ENCODE data around the gene DUSP1.
"Not testable (repeated sequence)": the region's sequence is repeated elsewhere in the genome, so short reads cannot be mapped to it uniquely, and the experiment has no call there.

DUSP1 gene, protein sequence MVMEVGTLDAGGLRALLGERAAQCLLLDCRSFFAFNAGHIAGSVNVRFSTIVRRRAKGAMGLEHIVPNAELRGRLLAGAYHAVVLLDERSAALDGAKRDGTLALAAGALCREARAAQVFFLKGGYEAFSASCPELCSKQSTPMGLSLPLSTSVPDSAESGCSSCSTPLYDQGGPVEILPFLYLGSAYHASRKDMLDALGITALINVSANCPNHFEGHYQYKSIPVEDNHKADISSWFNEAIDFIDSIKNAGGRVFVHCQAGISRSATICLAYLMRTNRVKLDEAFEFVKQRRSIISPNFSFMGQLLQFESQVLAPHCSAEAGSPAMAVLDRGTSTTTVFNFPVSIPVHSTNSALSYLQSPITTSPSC

GRCh38 chr5:172770675-172771438, at the start of gene DUSP1:
DUSP1 (minus strand) TSS chr5:172771195; CDS start chr5:172770952, 243 bp downstream.
- peak; percentile 58 for DNase-seq

GRCh38 chr5:172820046-172820767, 49.2 kb upstream of the DUSP1 start:
- DNase-seq, result no peak

DNA sequence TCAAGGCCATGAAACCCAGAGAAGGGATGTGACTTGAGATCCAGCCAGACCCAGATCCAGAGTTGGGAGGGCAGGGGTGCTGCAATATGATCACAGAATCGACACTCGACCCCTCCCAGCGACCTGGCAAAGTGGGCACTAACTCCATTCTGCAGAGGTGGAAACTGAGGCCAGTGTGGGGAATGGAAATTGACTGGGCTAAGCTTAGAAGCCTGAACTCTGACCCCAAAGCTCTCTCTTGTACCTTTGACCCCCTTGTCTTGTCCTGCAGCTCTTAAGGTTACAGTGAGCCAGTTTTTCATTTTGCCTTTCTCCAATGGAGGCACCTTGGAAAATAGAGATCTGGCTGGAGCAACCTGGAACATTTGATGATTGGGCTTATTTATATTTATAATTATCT, 48.6 kb upstream of the DUSP1 start:
- no peak for DNase-seq

DNA sequence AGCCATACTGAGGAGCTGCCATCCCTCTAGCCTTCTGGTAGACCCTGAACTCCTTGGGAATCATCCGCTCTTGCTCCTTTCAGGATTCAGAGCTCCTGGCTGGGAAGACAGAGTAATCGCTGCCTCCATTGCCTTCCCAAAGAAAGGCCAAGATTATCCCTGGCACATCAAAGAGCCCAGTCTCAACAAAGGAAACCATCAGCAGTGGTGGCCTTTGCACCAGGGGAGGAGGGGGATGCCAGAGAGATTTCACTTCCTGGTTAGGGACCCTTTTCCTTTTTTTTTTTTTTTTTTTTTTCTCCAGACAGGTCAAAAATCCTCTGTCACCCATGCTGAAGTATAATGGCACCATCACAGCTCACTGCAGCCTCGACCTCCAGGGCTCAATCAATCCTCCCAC, 47.1 kb upstream of the DUSP1 start:
- no peak for DNase-seq

GRCh38 chr5:172817664-172818063, 46.7 kb upstream of the DUSP1 start:
- no peak for DNase-seq

GRCh38 chr5:172816925-172817562, 46.0 kb upstream of the DUSP1 start:
- no peak for DNase-seq

GRCh38 chr5:172815631-172816030, 44.6 kb upstream of the DUSP1 start:
- no peak for DNase-seq

- not testable (repeated sequence) for DNase-seq
These were observed 40.0 kb upstream of the DUSP1 start for GRCh38 chr5:172810996-172811395.

GRCh38 chr5:172809774-172810173, 38.8 kb upstream of the DUSP1 start:
- no peak for DNase-seq

DNA sequence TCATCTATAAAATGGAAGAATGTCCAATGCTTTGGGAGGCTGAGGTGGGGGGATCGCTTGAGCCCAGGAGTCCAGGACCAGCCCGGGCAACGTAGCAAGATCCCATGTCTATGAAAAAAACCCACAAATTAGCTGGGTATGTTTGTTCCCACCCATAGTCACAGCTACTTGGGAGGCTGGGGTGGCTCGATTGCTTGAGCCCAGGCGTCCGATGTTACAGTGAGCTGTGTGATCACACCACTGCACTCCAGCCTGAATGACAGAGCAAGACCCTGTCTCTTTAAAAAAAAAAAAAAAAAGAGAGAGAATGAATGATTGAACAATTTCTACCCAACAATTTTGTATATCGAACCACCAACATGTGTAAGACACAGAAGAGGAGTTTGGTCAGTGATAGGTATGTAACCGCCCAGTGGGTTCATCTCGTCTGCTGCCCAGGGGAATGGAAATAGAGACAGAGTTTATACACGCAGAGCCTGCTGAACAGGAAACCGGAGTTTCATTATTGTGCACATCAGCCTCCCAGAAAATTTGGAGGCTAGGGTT, 36.8 kb upstream of the DUSP1 start:
- no peak for DNase-seq

DNA sequence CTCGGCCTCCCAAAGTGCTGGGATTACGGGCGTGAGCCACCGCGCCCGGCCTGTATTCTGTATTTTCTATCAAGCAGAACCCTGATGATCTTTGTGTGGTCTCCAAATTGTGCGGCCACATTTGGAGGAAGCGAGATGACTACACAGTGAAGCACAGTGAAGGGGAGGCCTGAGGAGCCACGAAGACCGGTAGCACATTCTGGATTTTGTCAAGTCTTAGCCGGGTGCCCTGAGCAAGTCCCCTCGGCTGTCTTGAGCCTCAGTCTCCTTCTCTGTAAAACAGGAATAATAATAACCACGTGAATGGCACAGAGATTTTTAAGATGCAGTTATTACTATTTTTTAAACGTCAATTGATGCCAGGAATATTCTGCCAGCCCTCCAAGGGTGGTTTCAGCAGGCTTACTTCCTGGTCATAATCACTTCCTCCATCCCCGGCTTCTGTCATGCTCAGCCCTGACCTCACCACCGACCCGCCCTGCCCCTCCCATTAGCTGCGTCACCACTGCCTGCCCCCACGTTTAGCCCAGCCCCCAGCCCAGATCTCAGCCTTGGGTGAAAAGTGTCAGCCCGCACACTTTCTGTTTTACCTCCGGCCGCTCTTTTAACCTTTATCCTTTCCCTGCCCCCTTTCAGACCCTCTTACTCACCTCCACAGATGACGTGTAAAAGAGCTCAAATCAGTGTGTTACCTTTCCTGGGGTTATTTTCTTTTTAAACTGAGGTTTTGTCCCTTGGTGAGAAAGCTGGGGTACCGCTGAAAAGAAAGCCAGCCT, 36.1 kb upstream of the DUSP1 start:
- DNase-seq, result no peak

- DNase-seq, result no peak
These were observed 34.8 kb upstream of the DUSP1 start for GRCh38 chr5:172805736-172806255.

DNA sequence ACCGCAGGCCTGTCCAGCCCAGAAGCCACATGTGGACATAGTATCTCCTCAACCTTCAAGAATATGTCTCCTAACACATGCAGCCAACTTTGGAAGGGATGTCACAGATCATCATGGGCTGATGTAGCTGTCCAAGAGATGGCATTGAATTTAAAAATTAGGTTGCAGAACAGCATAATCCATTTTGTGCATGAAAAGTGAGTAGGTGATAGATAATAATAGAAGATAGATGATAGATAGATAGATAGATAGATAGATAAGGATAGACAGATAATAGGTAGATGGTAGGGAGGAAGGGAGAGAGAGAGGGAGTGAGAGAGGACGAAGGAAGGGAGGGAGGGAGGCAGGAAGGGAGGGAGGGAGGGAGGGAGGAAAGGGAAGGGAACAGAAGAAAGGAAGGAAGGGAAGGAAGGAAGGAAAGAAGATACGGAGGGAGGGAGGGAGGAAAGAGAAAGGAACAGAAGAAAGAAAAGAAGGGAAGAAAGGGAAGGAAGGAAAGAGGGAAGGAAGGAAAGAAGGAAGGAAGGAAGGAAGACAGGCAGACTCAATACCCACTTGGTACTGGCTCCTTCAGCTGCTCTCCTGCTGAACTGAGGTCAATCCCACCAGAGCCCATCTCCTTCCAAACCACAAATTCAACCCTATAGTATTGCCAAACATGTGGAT, 34.2 kb upstream of the DUSP1 start:
- no peak for DNase-seq

DNA sequence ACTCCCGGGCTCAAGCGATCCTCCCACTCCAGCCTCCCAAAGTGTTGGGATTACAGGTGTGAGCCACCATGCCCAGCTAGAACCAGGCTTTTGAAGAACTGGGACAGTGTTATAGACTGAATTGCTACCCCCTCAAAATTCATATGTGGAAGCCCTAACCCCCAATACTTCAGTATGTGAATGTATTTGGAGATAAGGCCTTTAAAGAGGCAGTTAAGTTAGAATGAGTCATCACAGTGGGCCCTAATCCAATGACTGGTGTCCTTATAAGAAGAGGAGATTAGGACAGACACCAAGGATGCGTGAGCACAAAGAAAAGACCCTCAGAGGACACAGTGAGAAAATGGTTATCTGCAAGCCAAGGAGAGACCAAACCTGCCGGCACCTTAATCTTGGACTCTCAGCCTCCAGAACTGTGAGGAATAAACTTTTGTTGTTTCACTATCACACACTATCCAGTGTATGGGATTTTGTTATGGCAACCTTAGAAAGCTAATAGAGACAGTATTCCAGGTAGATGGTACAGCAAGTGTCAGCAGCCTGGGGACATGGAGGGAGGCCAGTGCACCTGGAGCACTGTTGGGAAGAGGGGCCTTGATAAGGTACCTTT, 31.7 kb upstream of the DUSP1 start:
- no peak for DNase-seq

- DNase-seq, result no peak
These were observed 31.1 kb upstream of the DUSP1 start for GRCh38 chr5:172802112-172802511.

DNA sequence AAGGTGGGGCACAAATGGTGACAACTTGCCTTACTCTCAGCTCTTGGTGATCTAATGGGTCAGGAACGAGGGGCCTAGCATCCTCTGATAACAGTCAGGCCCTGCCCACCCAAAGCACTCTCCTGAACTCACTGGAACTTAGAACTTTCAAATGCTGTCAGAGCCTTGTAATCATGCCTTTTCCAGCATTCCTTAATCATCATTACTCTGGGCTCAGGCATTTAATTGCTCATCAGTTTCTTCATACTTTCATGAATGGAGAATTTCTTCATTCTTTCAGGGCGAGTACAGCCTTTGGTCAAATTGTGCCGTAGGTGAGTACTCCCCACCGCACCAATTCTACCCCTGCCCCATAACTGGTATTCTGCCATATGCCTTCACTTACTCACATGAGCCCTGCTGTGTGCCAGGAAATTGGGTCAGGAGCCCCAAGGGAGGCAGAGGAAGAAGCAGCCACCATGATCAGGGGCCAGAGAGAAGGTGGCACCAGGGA, 30.2 kb upstream of the DUSP1 start:
- no peak for DNase-seq

DNA sequence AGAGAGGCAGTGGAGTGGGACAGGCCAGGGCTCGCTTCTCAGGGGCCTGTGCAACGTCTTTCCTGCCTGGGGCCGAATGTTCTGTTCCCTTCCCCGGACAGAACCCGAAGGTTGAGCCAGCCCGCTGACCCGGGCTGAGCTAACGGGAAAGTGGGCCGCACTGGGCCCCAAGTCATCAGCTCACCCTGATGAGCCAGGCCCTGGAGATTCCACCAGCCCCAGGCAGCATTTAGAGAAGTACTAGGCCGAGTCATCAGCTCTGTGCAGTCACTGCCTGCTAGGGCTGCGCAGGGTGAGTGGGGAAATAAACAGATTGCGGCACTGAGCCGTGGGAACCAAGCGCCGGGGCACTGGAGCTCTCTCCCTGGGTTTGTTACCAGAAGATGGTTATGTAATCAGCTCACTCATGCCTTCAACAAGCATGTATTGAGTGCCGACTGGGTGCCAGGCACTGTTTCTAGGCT, 29.1 kb upstream of the DUSP1 start:
- DNase-seq, result no peak

DNA sequence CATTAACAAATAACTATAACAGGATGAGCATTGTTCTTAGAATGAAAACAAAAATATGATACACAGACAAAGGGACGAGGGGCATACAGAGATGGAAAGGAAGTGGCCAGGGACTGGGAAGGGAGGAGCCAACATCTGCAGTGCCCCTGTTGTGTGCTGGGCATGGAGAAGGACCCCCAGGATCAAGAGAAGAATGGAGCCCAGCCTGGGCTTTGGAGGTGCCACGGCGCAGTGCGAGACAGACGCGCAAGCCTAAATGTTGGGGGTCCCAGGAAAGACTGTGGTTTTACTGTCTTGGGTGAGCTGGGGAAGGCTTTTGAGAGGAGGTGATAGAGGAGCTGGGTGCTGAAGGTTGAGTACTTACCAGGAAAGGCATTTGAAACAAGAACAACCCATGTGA, 28.4 kb upstream of the DUSP1 start:
- no peak for DNase-seq

- DNase-seq, result no peak
These were observed 27.6 kb upstream of the DUSP1 start for GRCh38 chr5:172798422-172799215.

DNA sequence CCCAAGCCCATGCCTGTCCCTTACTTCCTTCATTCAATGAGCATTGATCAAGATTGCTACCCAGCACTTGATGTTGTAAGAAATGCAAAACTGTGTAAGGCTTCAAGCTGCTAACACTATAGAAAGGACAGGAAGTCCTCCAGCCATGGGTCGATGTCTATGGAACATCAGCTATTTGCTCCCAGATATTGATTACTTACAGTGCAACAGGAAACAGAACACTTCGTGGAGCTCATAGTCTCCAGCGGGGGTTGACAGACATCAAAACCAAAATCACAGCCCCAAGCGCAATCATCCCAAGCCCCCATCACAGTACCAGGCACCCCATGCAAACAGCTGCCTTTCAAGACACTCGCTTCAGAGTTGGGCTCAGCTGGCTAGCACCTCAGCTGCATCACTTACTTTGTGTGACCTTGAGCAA, 26.8 kb upstream of the DUSP1 start:
- no peak for DNase-seq
